Stimulated activated CD4-positive, alpha-beta T cell treated with anti-CD3 and anti-CD28 coated beads, Interleukin-1b, Interleukin-23, amount 100 ng/mL, for 1 hour (primary cell): ENCODE measurements around the gene DGAT2.
"Not testable (repeated sequence)": the region's sequence is repeated elsewhere in the genome, so short reads cannot be mapped to it uniquely, and the experiment has no call there.

ENCODE experiments used
- DNase-seq, 2 donors: peaks; one replicate each; pipeline ENCODE4 v3.0.0-alpha.2; 2020; ENCODE audit warnings: low read depth in 2 of 2

The DGAT2 gene

DNA sequence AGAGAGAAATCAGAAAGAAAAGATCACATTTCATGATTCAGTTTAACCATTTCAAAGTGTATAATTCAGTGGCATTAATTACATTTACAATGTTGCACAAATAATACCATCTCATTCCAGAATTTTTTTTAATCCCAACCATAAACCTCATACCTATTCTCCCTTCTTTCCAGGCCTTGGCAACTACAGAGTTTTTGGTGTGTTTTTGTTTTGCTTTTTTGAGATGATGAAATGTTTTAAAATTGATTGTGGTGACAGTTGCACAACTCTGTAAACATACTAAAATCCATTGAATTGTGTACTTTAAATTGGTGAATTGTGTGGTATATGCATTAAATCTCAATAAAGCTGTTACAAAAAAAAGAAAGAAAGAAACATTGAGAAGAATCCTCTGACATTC is 13.6 kb upstream of the DGAT2 start:
- not testable (repeated sequence) for DNase-seq

DNA sequence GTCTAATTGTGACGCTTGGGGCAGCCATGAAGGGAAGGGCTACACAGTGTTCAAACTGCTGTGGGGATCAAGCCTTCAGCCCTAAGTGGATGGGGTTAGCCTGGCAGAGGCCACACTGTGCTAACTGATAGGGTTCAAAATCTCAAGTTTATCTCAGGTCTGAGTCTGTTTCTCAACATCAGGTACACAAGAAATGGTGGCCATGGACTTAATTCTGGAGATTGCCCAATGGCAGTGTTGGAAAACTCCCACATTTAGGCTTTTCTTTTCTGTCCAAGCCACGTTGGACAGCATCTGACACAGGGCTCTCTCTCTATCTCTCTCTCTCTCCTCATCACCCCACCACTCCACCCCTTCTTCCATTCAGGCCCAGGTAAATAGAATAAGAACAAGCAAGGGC is 10.9 kb upstream of the DGAT2 start:
- no peak for DNase-seq

DNA sequence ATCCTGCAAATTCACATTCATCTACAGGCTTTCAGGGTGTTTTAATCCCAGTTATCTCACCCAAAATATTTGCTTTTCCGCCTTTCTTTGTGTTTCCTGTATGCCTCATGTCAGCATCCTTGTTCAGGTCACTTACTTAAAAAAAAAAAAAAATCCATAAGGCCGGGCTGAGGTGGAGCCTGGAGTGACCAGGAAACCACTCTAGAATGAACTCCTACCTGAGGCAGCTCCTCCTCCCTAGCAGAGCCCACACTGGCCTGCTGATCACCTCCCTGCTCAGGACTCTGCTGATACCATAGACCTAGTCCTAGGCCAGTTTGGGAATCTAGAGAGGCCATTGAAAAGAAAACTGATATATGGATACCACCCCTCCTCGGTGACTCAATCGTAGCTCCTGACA is 8.7 kb upstream of the DGAT2 start:
- no peak for DNase-seq

DNA sequence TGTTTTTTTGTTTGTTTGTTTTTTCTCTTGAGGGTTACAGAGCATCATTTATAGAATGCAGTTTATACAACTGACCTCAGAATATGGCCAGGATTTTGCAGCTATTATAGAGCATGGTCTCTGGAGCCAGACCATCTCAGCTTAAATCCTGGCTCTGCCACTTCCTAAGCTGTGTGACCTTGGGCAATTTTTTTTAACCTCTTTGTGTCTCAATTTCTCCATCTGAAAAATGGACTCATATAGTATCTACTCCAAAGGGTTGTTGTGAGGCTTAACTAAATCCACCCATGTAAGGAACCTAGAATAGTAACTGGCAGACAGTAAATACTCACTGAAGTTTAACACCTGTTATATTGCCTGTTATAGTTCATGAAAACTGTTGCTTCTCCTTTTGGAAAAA is 8.3 kb upstream of the DGAT2 start:
- no peak for DNase-seq

DNA sequence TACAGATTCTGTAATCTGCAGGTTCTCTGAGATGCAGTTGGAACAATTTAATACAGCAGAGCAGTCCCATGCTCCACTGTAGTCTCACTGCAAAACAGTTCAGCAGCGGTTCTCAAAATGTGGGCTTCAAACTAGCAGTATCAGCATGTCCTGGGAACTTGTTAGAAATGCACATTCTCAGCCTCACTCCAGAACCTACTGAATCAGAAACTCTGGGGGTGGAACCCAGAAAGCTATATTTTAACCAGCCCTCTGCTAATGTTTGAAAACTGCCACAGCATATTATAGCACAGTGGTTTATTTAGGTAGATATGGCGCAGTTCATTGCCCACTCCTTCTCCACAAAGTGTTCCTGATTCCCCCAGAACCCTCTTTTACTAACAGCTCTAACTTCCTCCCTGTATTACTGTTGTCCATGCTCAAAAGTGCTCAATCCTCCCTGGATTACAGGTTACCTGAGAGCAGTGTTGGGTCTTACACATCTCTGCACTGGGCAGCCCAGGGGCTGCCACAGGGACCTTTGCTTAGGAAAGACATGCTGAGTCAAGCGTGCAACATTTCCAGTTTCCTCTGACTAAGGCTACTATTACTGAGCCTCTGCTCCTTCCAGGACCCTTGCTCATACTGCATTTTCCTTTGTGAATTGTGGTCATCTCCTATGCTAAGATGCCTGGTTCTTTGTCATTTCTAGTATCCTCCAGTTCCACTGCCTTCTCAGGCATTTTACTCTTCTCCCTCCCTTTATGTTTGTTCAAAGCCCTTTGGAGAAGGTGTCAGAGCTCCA is 7.7 kb upstream of the DGAT2 start:
- DNase-seq: no peak

DNA sequence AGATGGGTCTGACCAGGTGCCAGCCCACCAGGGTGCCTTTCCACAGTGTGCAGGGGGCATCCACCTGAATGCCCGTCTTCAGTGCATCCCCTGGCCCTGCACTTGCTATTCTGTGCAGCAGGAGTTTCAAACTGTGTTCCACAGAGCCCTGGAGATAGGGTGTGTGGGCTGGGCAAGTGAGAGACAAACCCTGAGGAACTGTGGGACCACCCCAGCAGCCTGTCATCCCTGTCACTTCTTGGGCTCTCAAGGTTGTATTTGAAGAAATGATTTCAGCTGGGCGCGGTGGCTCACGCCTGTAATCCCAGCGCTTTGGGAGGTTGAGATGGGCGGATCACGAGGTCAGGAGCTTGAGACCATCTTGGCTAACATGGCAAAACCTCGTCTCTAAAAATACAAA is 6.4 kb upstream of the DGAT2 start:
- no peak for DNase-seq

DNA sequence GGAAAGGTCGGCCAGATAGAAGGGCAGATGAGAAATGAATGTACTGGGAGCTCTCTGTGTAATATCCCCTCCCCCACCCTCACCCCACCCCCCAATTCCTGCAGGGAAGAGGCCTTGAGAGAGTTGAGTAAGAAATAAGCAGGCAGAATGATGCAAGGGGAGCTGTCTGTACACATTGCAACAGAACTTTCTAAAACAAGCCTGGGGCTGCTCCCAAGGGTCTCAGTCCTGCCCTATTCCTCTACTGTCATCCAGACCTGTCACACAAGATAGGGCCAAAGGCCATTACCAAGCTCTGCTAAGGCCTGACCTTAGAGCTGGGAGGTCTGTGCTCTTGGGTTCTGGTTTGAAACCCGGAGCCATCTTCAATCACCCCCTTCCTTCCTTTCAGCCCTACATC is 5.7 kb upstream of the DGAT2 start:
- no peak for DNase-seq

DNA sequence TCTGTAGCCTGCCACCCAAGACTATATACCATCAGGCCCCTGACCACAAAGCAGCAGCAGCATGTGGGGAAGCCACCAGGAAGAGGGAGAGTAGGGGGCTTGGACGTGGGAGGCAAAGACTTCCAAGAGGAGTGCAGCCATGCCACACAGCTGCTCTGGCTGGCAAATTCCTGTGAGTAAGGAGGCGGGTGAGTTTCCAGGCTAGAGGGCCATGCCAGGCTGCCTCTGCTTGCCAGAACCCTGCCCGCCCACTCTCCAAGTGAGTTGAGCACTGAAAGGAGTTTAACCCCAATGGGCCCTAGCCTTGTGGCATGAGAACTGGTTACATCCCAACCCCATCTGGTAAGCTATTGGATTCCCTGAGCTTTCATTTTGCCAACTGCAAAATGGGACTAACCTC is 4.7 kb upstream of the DGAT2 start:
- DNase-seq: no peak

DNA sequence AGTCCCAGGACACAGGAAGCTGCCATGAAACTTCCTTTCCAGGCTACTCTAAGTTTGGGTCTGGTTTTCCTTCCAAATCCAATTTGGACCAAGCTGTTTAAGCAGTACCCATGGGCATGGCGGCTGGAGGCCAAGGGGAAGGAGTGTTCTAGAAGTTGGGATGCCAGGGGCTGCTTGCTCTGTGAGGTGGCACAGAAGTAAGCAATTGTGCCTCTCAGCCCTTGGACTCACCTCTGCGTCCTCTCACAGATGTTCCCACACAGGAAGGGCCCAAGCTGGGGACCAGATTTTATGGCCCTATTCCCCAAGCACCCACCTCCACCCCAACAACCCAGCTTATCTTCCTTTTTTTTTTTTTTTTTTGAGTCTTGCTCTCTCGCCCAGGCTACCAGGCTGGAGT is 3.5 kb upstream of the DGAT2 start:
- no peak for DNase-seq

DNA sequence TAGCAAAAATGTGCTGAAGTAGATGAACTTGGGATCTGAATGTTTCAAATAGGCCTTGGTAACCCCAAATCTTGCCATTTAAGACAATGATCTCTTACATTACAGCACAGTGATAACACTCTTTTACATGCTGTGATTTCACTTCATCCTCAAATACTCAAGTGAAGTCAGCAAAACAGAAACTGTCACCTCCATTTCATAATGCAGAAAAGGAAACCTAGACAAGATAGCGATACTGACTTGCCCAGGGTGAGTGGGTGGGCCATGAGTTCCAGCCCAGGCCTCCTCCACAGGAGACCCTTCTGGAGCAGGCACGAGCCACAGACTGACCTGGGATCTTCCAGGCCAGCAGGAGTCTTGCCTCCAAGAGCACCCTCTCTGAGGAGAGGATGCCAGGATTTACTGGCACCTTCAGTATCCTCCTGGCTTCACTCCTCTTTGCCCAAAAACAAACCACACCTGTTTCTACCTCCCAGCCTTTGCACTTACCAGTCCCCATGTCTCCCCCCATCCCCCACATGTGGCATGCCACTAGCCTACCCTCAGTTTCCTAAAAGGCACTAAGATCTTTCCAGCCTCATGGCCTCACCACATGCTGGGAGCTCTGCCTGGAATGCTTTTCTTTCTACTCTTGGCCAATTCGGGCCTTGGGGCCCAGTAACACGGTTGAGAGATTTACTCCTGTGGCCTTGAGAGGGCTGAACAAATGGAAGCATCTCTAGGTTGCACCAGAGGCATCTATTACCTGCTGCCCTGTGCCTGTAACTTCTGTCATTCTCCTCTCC is 1.9 kb upstream of the DGAT2 start:
- DNase-seq: no peak

DNA sequence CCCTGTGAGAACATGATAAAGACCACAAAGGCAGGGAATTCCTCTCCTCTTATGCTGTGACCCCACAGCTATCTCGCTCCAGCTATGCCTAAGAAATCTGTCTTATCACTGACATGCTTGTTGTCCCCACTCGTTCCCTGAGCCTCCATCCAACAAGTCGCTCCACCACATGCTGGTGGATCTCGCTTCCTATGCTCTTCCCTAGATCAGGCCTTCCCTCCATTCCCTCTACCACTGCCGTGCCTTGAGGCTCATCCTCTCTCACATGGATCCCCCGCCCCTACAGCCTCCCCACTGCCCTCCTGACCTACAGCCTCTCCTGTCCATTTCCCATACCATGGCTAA is 1.4 kb upstream of the DGAT2 start:
- no peak for DNase-seq

DNA sequence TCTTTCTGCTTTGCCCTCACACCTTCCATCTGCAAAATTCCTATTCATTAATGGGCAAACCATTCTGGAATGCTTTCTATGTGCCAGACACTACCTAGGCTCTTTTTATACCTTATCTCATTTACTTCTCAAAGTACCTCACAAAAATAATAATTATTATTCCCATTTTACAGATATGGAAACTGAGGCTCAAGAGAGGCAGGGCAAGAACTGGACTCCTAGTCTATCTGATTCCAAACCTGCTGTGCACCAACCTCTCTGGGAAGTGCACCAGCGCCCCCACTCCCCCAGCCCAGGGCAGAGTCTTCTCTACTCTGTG is 826 bp upstream of the DGAT2 start:
- no peak for DNase-seq

DNA sequence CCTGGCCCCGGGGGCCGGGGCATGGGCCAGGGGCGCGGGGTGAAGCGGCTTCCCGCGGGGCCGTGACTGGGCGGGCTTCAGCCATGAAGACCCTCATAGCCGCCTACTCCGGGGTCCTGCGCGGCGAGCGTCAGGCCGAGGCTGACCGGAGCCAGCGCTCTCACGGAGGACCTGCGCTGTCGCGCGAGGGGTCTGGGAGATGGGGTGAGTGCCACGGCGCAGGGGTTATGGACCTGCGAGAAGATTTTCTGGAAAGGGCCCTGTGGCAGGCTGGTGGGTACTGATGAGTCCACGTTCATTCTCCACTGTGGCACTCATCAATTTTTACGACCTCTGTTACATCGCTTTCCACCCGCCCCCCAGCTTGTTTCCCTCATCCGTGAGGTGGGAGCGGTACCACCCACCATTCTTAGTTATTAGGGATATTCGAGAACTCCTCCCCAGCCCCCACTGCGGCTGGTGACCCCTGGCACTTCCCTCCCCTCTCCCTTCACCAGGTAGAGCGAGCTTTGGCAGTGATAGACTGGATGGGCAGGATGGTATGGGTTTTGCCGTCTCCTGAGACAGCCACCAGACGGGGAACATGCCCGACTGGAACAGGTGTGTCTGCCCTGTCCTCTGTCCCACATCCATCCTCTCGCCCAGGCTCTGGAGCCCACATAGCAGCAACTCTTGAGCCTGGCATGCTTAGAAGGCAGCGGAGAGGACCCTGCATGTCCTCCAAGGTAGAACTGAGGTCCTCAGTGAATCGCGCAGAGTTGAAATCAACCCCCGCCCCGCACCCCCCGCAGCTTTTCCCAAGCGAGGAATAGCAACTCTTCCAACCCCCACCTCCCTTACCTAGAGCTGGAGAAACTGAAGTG is 562 bp downstream of the DGAT2 start:
- no peak for DNase-seq

DNA sequence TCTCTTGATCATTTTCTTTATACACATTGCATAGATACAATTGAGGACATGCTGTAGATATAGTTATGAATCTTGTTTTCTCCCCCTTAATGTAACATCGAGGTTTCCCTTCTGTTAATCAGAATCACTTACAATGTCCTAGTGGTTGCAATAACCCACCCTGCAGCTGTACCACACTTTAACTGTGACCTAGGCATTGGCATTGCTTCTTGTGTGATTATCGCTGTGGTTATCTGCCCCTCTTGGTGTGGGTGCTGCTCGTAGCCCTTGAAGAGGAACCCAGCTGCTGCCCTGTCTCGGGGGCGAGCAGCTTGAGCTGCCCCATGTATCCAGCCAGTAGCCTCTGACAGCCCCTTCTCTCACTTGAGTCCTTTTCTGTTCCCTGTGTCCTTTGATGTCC is 1.5 kb downstream of the DGAT2 start:
- DNase-seq: no peak

DNA sequence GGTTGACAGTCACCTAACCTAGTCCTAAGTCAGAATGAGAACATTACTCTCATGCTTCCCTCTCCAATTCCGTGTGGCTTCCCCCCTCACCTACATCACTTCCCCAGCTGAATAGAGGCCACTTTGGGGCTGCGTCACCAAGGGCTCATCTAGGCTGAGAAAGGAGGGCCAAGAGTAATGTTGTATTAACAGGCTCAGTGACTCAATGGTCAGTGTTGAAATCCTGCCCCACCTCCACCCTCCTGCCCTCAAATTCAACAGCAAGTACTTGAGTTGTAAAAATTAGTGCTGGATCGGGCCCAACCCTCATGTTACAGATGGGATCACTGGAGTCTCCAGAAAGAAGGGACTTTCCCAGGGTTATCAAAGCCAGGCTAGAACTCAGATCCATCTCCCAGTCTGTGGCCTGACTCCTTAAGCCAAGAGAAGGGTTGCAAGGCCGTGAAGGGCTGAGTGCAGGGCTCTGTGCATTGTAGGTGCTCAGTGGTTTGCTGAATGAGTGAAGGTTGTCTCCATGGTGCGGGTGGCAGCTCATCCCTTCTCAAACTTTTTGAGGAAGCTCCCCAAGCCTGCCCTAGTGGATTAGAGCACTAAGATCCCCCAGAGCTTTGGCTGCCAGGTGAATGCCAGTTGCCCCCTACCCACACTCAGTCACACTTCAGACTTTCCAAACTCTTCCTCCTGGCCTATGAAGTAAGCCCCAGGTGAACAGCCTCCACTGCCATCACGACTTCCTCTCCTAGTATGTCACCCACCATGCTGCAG is 3.2 kb downstream of the DGAT2 start:
- no peak for DNase-seq

DNA sequence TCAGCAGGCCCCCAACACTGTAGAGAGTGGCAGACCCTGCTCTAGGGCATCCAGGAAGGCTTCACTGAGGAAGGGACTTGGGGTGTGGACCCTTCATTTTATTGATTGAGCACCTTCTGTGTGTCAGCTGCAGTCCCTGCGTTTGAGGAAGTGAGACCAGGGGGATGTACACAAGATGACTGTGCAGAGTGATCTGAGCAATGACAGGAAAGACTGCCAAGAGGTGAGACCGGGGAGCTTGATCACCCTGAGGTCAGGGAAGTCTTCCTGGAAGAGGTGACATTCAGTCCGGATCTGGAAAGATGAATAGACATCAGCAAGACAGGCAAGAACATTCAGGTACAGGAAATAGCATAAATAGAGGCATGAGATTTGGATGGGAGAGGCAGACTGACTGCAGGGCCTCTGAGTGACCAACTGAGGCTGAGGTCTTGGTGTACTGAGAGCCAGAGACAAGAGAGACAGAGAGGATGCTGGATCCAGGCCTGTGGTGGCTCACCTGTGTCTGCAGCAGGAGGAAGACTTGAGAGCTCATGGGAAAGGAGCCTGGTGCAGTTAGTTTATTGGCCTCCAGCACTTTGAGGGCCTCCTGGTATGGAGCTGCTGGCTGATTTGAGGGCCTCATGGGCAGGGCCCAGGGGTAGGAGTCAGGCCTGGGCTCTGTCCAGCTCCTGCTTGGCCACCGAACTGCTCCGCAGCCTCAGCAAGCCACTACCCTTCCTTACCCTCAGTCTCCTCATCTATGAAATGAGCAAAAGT is 5.2 kb downstream of the DGAT2 start:
- DNase-seq: no peak

DNA sequence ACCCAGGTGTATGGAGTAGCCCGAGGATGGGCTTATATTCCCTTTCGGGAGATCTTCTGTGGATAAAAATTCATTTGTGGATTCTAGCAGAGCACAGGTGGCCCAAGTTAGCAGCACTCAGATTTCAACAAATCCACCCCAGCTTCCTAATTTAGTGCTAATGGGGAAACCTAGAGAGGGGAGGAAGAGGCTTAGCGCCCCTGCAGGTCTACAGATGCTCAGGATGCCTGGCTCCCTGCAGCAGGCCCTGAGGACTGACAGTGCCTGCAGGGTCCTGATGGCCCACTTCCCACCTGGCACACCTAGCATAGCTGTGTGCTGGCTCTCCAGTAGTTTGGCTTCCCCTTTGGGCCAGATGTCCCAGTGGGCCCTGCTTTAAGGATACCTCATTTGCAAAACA is 6.5 kb downstream of the DGAT2 start:
- DNase-seq: no peak

DNA sequence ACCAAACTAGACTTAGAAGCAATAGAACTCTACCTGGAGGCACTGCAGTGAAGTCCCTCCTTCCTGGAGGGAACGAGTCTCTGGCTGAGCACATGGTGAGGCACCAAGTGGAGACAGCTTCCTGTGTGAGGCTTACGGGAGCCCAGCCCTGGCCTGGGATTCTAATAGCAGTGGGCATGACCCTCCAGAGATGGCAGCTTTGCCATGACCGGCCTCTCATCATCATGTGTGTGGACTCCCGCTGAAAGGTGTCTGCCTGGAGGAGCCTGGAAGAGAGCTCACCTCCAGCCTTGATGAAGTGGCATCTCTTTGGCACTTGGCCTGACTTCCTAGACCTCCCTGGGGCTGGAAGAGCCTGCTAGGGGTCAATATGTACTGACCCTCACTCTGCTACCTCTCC is 8.0 kb downstream of the DGAT2 start:
- no peak for DNase-seq

DNA sequence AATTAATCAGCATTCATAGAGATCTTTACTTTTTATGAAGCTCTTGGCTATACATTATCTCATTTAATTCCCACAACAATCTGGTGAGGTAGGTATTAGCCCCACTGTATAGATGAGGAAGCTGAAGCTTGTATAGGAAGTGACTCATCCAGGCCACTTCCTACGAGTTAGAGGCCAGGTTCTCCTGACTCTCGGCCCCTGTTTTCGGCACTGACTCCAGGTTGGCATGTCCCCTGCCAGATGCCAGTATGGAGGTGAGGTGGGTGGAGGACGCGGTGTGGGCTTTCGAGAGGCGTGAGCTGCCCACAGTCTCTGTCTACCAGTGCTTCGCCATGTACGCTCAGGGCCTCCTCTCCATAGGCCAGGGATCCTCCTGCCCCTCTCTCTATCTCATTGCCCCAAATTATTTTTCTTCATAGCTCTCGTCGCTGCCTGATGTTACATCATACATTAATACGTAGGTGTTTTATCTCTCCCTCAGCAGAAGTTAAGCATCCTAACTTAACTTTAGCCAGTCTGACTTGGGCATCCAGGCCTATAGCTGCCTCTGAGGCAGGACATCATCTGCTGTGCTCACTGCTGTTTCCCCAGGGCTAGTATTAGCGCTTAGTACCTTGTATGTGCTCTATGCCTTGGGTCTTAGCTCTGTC is 9.0 kb downstream of the DGAT2 start:
- DNase-seq: no peak

DNA sequence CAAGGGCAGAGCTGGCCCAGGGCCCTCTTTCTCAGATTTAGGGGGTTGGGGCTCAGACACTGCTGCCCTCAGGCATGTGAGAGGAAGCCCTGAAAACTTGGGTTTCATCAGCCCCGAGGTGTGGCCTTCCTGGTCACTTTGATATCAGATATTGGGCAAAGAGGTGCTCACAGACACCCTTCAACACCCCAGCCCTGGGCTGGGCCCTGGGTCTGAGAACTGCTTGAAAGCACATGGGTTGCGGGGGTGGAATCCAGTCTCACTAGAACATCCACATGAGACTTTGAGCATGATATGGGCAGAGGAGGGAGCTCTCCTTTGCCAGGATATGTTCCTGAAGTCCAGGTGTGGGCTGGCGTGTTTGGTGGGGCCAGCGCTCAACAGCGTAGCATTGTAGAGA is 10.4 kb downstream of the DGAT2 start:
- no peak for DNase-seq

DNA sequence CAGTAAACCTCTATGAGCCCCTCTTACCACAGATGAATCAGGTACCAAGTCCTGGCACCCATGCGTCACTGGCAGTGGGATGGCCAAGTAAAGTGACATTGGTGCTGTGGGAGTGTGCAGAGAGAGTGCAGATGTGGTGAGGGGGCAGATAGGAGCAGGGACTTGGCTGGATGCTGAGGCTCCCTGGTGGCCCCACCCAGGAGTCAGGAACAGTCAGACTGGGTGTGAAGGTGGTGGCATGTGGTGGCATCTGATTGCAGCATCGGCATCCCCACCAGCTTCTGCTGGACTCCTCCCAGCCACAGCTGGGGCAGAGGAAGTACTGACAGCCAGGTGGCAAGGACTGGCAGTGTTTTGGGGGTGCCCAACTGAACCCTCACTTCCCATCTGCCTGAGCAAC is 11.4 kb downstream of the DGAT2 start:
- no peak for DNase-seq
